ENCODE measurements around the gene SRCAP. TPM values are rescaled to one million over a fixed set of nuclear protein-coding genes. Genes with fewer than 3 reads are reported as not detected.

SRCAP gene
- total RNA-seq, 1 experiment from 2014 or later, result 60.7 TPM

DNA sequence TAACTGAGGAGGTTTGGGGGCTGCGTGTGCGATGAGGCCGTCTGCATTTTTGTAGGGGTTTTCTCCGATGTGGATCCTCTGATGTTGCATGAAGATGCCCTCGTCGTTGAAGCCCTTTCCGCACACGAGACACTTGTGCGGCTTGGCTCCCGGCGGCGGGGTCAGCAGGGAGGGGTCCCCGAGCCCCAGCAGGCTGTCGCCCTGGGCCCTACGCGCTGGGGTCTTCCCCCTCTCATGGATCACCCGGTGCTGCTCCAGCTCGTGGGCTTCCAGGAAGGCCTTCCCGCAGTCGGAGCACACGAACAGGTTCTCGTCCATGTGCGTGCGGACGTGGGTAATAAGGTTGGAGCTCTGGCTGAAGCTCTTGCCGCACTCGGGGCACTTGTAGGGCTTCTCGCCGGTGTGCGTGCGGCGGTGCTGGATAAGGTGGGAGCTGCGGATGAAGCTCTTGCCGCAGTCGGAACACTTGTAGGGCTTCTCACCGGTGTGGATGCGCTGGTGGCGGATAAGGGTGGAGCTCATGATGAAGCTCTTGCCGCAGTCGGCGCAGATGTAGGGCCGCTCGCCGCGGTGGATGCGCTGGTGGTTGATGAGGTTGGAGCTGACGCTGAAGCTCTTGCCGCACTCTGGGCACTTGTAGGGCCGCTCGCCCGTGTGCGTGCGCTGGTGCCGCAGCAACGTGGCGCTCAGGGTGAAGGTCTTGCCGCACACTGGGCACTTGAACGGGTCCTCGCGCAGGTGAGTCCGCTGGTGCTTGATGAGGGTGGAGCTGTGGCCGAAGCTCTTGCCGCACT lies 83.7 kb downstream of the SRCAP start:
- no peak for DNase-seq (ENCODE audit: unreplicated experiment)
- Mint-ChIP-seq H3K4me1 (ENCODE audit: insufficient read depth, unreplicated experiment) (peaks cover 16% of the 10 kb centered on the region), H3K27me3 (ENCODE audit: insufficient read depth, unreplicated experiment) (no peaks in the 10 kb centered on the region), H3K9me3 (ENCODE audit: unreplicated experiment) (no peaks in the 10 kb centered on the region), H3K36me3 (ENCODE audit: insufficient read depth, unreplicated experiment) (peaks cover 26% of the 10 kb centered on the region), H3K4me3 (ENCODE audit: unreplicated experiment) (no peak overlapping the region), H3K27ac (ENCODE audit: low read depth, unreplicated experiment) (no peak overlapping the region)
- no TSS peak for BruUV-seq (replicated peaks)
- intact Hi-C loops (cut with micrococcal nuclease), result loop anchor here (10.0 kb wide), 1 partner anchor 162 kb away; the partner anchor contains the start of gene ORAI3
- ChIA-PET CTCF (interaction anchor here (0.6 to 1.2 kb wide), 2 partner anchors 31 to 97 kb away, joined by 4 to 7 read pairs; no protein-coding TSS in a partner anchor), POLR2A (interaction anchor here (1.2 to 1.5 kb wide), 3 partner anchors 23 to 31 kb away, joined by 3 to 6 read pairs (median 6); no protein-coding TSS in a partner anchor)
- no peak for TF ChIP-seq CTCF (IDR thresholded peaks at IDR 0.05; ENCODE audit: unreplicated experiment)

- POLR2A ChIA-PET, result interaction anchor here (1.2 kb wide), 2 partner anchors 22 to 31 kb away, joined by 3 to 6 read pairs; no protein-coding TSS in a partner anchor
- no peak overlapping the region for H3K4me3 Mint-ChIP-seq (ENCODE audit: unreplicated experiment)
- DNase-seq (ENCODE audit: unreplicated experiment), result no peak
- no TSS peak for BruUV-seq (replicated peaks)
- no peak for TF ChIP-seq CTCF (IDR thresholded peaks at IDR 0.05; ENCODE audit: unreplicated experiment)
- CTCF ChIA-PET, result interaction anchor here (0.6 to 1.2 kb wide), 2 partner anchors 31 to 96 kb away, joined by 4 to 7 read pairs; no protein-coding TSS in a partner anchor
- H3K4me1 Mint-ChIP-seq (ENCODE audit: insufficient read depth, unreplicated experiment), result peaks cover 14% of the 10 kb centered on the region
- intact Hi-C loops (cut with micrococcal nuclease), result loop anchor here (10.0 kb wide), 1 partner anchor 161 kb away; the partner anchor contains the start of gene ORAI3
- H3K27ac Mint-ChIP-seq (ENCODE audit: low read depth, unreplicated experiment), result no peak overlapping the region
- no peaks in the 10 kb centered on the region for H3K27me3 Mint-ChIP-seq (ENCODE audit: insufficient read depth, unreplicated experiment)
- peaks cover 31% of the 10 kb centered on the region for H3K36me3 Mint-ChIP-seq (ENCODE audit: insufficient read depth, unreplicated experiment)
- no peaks in the 10 kb centered on the region for H3K9me3 Mint-ChIP-seq (ENCODE audit: unreplicated experiment)
Measured at GRCh38 chr16:30783280-30784109, 84.5 kb downstream of the SRCAP start.

DNA sequence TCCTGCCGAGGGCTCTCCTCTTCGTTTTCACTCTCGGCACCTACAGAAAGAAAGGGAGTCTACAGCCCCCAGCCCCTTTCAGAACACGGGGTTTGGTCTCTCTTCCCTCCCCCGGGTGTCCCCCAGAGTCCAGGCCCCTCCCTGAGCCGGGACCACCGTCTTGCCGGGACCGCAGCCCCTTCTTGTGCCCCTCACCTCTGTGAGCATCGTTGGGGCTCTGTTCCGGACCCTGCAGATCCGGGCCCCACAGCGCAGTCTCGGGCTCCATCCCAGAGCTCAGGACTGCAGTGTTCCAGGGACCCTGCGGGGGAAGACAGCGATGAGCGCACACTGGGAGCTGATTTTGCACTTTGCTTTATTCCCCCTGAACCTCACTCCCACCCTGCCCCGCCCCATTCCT lies 85.2 kb downstream of the SRCAP start:
- H3K4me1 Mint-ChIP-seq (ENCODE audit: insufficient read depth, unreplicated experiment), result peaks cover 10% of the 10 kb centered on the region
- BruUV-seq (replicated peaks), result no TSS peak
- H3K27me3 Mint-ChIP-seq (ENCODE audit: insufficient read depth, unreplicated experiment), result no peaks in the 10 kb centered on the region
- H3K9me3 Mint-ChIP-seq (ENCODE audit: unreplicated experiment), result no peaks in the 10 kb centered on the region
- intact Hi-C loops (cut with micrococcal nuclease), result loop anchor here (10.0 kb wide), 1 partner anchor 161 kb away; the partner anchor contains the start of gene ORAI3
- H3K36me3 Mint-ChIP-seq (ENCODE audit: insufficient read depth, unreplicated experiment), result peaks cover 33% of the 10 kb centered on the region
- POLR2A ChIA-PET, result interaction anchor here (0.7 to 5.2 kb wide), 2 partner anchors 21 to 111 kb away, joined by 3 to 123 read pairs; no protein-coding TSS in a partner anchor
- DNase-seq (ENCODE audit: unreplicated experiment), result no peak
- TF ChIP-seq CTCF (IDR thresholded peaks at IDR 0.05; ENCODE audit: unreplicated experiment), result no peak
- CTCF ChIA-PET, result interaction anchor here (0.5 kb wide), 1 partner anchor 308 kb away, joined by 3 read pairs; no protein-coding TSS in a partner anchor
- no peak overlapping the region for H3K4me3 Mint-ChIP-seq (ENCODE audit: unreplicated experiment)
- H3K27ac Mint-ChIP-seq (ENCODE audit: low read depth, unreplicated experiment), result no peak overlapping the region
